NCI-H2227 (cell line): ENCODE results near the gene TSNAXIP1.
"Not testable (repeated sequence)": the region's sequence is repeated elsewhere in the genome, so short reads cannot be mapped to it uniquely, and the experiment has no call there.

Experiments used
- DNase-seq: peaks from one replicate; lab custom pipeline; 2025; ENCODE audit not compliant: unreplicated experiment; lab: John Stamatoyannopoulos, UW

The TSNAXIP1 gene

GRCh38 chr16:67833030-67833414, 26.3 kb downstream of the TSNAXIP1 start:
- DNase-seq = peak; percentile 9

GRCh38 chr16:67833415-67834241, 26.9 kb downstream of the TSNAXIP1 start:
- peak; percentile 92 for DNase-seq

DNA sequence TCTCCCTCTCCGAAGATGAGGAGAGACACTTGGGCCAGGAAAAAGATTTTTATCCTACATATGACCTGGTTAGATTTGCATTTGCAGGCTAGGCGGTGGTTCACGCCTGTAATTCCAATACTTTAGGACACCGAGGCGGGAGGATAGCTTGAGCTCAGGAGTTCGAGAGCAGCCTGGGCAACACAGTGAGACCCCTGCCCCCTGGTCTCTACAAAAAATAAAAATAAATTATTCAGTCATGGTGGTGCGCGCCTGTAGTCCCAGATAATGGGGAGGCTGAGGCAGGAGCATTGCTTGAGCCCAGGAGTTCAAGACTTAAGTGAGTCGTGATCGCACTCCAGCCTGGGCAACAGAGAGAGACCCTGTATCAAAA, 27.5 kb downstream of the TSNAXIP1 start:
- DNase-seq = no peak

DNA sequence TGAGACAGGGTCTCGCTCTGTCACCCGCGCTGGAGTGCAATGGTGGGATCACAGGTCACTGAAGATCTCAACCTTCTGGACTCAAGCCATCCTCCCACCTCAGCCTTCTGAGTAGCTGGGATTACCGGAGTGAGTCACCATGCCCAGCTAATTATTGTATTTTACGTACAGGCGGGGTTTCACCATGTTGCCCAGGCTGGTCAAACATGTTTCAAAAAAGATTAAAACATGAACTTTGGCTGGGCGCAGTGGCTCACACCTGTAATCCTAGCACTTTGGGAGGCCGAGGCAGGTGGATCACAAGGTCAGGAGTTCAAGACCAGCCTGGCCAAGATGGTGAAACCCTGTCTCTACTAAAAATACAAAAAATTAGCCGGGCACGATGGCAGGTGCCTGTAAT, 30.5 kb downstream of the TSNAXIP1 start:
- DNase-seq = not testable (repeated sequence)

DNA sequence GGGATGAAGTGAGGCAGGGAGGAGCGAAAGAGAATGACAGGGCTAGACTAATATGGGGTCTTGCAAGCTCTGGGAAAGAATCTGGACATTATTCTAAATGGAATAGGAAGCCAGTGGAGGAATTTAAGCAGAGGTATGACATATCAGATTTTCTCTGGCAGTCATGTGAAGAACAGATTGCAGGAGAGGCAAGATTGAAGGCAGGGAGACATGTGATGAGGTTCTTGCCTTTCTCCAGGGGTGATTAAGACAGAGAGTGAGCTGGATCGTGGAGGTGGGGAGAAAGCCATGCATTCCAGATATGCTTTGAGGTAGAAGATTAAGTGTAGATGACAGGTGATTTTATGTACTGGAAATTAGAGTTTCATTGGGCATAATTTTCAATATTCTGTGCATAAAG, 31.1 kb downstream of the TSNAXIP1 start:
- no peak for DNase-seq

DNA sequence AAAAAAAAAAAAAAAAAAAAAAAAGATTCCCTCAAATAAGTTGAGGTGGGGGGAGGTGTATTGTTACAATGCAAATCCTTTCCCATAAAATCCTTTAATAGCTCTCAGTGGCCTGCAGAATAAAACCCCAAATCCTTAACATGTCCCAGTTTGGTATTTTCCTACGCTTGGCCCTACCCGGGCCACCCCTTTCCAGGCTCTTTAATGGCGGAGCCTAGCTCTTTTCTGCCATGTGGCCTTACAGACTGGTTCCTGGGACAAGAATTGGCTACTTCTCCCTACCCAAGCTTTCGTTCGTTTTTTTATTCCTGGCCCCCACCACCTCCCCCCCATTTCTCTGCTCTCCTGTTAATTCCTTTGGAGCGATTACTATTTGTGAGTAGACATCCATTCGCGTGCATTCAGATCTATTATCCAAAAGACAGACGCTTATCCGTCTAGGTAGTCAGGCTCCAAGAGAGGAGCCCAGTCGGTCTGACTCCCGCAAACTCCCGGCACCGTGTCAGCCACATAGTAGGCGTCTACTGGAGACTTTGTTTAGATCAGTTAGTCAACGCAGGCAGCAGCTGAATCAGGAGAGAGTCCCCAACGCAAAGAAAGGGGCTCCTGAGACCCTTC, 34.6 kb downstream of the TSNAXIP1 start:
- DNase-seq = no peak

- DNase-seq = peak; percentile 95
Observed at GRCh38 chr16:67841816-67842508, 35.3 kb downstream of the TSNAXIP1 start, which contains the start of gene THAP11. THAP11 (plus strand) TSS chr16:67842320; CDS start chr16:67842555, 235 bp downstream.

DNA sequence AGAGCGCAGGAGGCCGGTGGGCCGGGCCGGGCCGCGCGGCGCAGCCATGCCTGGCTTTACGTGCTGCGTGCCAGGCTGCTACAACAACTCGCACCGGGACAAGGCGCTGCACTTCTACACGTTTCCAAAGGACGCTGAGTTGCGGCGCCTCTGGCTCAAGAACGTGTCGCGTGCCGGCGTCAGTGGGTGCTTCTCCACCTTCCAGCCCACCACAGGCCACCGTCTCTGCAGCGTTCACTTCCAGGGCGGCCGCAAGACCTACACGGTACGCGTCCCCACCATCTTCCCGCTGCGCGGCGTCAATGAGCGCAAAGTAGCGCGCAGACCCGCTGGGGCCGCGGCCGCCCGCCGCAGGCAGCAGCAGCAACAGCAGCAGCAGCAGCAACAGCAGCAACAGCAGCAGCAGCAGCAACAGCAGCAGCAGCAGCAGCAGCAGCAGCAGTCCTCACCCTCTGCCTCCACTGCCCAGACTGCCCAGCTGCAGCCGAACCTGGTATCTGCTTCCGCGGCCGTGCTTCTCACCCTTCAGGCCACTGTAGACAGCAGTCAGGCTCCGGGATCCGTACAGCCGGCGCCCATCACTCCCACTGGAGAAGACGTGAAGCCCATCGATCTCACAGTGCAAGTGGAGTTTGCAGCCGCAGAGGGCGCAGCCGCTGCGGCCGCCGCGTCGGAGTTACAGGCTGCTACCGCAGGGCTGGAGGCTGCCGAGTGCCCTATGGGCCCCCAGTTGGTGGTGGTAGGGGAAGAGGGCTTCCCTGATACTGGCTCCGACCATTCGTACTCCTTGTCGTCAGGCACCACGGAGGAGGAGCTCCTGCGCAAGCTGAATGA, 36.0 kb downstream of the TSNAXIP1 start:
- peak; percentile 69 for DNase-seq

DNA sequence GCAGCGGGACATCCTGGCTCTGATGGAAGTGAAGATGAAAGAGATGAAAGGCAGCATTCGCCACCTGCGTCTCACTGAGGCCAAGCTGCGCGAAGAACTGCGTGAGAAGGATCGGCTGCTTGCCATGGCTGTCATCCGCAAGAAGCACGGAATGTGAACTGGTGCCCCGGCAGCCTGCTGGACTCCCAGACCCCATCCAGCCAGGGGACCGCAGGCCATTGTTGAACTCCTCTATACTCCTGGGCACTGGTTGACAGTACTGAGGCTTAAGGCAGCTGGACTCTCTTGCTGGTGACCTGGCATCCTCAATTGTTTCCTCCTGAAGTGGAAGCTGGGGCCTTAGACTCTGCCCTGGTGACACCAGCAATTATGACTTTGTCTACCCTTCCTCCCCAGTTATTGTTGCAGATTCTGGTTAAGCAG, 36.7 kb downstream of the TSNAXIP1 start:
- no peak for DNase-seq

DNA sequence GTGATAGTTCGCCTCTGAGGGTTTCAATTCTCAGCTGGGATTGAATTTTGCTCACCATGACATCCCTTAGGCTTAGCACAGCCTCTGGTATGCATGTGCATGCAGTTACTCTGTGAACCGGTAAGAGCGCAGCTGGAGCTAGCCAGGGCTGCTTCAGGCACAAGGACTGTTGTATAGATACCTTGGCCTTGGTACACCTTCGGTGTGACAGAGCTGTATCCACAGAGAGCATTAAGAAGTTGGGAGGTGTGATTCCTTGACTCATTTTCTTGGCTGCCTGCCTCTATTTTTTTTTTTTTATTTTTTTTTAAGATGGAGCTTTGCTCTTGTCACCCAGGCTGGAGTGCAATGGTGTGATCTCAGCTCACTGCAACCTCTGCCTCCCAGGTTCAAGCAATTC, 37.8 kb downstream of the TSNAXIP1 start:
- peak; percentile 21 for DNase-seq

- no peak for DNase-seq
Observed at GRCh38 chr16:67845291-67846062, 38.8 kb downstream of the TSNAXIP1 start.

DNA sequence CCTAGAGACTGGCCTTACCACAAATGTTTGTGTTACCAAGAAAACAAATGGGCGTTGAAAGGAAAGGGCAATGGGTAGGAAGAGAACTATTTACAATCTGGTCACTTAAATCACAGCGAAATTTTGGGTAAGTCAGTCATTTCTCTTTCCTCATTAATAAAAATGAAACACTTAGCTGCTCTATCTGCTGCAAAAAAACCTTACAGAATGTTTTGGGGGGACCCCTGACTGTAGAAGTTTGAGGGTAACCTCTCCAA, 39.3 kb downstream of the TSNAXIP1 start:
- DNase-seq = no peak

GRCh38 chr16:67846320-67847063, 39.8 kb downstream of the TSNAXIP1 start, which contains the start of gene NUTF2:
NUTF2 (plus strand) TSS chr16:67846933; CDS start chr16:67865131, 18,198 bp downstream.
- DNase-seq = peak; percentile 94

DNA sequence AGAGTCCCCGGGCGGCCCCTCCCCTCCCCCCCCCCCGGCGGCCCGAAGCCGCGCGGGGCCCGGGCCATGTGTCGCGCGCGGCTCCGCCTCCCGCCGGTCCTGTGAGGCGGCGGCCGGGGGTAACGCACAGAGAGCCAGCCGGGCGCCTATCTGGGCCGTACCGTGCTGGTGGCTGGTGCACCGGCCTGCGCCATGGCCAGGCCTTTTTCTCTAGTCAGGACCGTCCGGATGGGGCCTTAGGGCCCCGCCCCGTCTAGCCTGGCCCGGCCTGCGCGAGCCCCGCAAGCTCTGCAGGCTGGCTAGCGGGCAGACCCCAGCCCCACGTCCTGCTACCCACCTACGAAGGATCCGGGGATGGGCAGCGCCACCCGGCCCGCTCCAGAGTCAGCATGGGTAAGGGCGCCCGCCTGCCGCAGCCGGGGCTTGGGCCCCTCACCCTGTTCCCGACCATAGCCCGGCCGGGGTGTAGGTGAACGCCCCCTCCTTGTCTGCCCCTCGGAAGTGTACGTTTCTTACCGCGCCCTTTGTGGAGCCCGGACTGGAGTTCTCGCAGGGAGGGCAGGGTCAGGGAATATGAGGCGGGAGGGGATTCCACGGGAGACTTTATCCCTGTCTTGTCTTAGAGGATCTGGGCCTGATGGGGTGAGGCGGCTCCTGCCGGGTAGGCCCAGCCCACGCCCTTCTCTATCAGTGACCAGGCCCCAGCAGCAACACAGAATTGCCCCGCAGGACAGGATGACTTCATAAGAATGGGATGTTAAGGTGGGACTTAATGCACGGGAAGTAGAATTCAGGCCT, 40.6 kb downstream of the TSNAXIP1 start, which contains the start of gene CENPT:
TSS of gene CENPT (minus strand) at position 630 of the 798 bp plus-strand sequence. CDS start 13,834 bp downstream, outside the sequence.
- peak; percentile 80 for DNase-seq

DNA sequence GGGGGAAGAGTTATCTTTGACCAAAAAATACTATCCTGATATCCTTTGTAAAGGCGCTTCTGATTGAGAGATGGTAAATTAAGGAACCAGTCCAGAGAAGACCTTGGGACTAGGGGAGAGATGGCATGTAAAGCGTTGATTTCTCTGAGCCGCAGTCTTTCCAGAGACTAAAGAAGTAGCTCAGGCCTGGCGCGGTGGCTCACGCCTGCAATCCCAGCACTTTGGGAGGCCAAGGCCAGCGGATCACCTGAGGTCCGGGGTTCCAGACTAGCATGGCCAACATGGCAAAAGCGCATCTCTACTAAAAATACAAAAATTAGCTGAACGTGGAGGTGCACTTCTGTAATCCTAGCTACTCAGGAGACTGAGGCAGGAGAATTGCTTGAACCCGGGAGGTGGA, 41.4 kb downstream of the TSNAXIP1 start:
- no peak for DNase-seq

DNA sequence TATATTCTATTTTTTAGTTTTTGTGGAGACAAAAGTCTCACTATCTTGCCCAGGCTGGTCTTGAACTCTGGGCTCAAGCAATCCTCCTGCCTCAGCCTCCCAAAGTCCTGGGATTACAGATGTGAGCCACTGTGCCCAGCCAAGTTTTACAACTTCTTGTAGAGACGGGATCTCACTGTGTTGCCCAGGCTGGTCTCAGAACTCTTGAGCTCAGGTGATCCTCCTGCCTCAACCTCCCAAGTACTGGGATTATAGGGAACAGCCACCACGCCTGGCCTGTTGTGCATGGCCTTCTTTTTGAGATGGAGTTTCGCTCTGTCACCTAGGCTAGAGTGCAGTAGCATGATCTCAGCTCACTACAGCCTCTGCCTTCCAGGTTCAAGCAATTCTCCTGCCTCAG, 47.0 kb downstream of the TSNAXIP1 start:
- DNase-seq = no peak

DNA sequence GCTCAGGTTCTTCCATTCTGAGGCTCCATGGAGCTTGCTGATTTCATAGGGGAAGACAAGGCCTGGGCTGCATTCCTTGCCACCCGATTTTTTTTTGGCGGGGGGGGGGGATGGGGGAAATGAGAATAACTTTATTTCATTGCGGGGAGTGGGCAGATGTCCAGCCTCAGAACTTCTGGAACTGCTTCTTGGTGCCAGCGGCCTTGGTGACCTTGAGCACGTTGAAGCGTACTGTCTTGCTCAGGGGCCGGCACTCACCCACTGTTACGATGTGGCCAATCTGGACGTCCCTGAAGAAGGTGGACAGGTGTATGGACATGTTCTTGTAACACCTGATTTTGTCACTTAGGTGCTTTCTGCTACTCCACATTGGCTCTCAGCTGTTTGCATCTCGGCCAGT, 49.1 kb downstream of the TSNAXIP1 start:
- no peak for DNase-seq

- no peak for DNase-seq
Observed at GRCh38 chr16:67856927-67857546, 50.3 kb downstream of the TSNAXIP1 start.
